ENCODE measurements around the gene C1GALT1C1. TPM values are rescaled to one million over a fixed set of nuclear protein-coding genes. Genes with fewer than 3 reads are reported as not detected.

C1GALT1C1 gene
- total RNA-seq, 1 donor from 2014 or later, result 16.8 TPM

DNA sequence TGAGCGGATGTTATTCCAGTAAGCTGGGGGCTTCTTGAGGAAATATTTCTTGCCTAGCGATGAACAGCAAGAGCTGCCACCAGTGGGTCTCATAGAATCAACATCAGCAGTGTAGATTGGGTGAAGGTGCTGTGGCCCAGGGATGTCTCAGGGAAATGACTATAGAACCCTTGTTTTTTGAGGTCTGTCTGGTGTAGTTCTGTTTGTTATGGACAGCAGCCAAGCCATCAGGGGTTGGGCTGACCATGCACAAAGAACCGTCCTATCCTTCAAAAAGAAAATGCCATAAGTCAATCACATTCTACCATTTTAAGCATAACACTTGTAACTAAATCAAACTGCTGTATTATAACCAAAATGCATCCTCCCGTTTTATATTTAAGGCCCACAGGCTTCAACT lies 17.3 kb upstream of the C1GALT1C1 start:
- Histone ChIP-seq H3K4me3 (ENCODE audit: low read depth, low read length) (no peak overlapping the region), H3K27me3 (ENCODE audit: control insufficient read depth, insufficient read depth, low read length) (no peaks in the 10 kb centered on the region), H3K36me3 (ENCODE audit: control insufficient read depth, insufficient read depth, low read length) (no peaks in the 10 kb centered on the region)
- FAIRE-seq (no peak), DNase-seq (ENCODE audit: low read depth) (no peak)
- TF ChIP-seq, protein P1, sequence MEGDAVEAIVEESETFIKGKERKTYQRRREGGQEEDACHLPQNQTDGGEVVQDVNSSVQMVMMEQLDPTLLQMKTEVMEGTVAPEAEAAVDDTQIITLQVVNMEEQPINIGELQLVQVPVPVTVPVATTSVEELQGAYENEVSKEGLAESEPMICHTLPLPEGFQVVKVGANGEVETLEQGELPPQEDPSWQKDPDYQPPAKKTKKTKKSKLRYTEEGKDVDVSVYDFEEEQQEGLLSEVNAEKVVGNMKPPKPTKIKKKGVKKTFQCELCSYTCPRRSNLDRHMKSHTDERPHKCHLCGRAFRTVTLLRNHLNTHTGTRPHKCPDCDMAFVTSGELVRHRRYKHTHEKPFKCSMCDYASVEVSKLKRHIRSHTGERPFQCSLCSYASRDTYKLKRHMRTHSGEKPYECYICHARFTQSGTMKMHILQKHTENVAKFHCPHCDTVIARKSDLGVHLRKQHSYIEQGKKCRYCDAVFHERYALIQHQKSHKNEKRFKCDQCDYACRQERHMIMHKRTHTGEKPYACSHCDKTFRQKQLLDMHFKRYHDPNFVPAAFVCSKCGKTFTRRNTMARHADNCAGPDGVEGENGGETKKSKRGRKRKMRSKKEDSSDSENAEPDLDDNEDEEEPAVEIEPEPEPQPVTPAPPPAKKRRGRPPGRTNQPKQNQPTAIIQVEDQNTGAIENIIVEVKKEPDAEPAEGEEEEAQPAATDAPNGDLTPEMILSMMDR (IDR thresholded peaks at IDR 0.05; ENCODE audit: insufficient read depth, low read length, severe bottlenecking), result no peak

DNA sequence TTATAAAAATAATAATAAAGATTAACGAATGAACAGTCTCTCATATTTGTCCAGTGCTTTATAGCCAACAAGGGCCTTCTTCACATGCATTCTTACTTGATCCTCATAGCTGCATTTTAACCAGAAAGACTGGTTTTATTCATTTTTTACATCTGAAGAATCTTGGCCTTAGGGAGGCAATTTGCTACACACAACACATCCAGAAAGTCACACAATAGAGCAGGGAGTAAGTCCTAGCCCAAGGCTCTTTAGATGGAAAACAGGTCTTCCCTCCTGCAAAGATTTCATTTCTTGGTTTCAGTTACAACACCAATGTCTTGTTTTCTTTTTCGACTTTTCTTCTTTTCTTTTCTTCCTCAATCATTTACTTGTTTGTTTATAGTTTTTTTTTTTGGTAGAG lies 13.0 kb upstream of the C1GALT1C1 start:
- H3K36me3 ChIP-seq (ENCODE audit: control insufficient read depth, insufficient read depth, low read length), result no peaks in the 10 kb centered on the region
- DNase-seq (ENCODE audit: low read depth), result no peak
- H3K27me3 ChIP-seq (ENCODE audit: control insufficient read depth, insufficient read depth, low read length), result no peaks in the 10 kb centered on the region
- FAIRE-seq, result no peak
- no peak overlapping the region for H3K4me3 ChIP-seq (ENCODE audit: low read depth, low read length)
- TF ChIP-seq, protein P1 (IDR thresholded peaks at IDR 0.05; ENCODE audit: insufficient read depth, low read length, severe bottlenecking), result no peak

DNA sequence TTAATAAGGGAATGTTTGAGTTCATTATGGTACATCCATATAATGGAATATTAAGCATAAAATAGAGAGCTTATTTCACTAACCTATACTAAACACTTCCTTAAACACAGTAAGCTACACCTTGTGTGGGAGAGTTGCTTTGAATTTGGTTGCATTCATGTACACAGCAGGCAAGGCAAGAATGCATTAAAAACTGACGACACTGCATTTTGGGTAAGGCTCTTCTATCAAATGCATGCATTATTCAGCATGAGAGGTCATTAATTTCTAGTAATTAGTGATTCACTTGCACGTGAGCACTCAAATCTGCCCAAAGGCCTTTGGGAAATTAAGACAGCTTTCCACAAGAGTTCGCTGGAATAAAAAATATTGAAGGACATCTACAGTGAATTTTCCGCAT lies 8.8 kb upstream of the C1GALT1C1 start:
- no peak for FAIRE-seq
- Histone ChIP-seq H3K4me3 (ENCODE audit: low read depth, low read length) (no peak overlapping the region), H3K36me3 (ENCODE audit: control insufficient read depth, insufficient read depth, low read length) (no peaks in the 10 kb centered on the region), H3K27me3 (ENCODE audit: control insufficient read depth, insufficient read depth, low read length) (no peaks in the 10 kb centered on the region)
- TF ChIP-seq, protein P1 (IDR thresholded peaks at IDR 0.05; ENCODE audit: insufficient read depth, low read length, severe bottlenecking), result no peak
- no peak for DNase-seq (ENCODE audit: low read depth)

DNA sequence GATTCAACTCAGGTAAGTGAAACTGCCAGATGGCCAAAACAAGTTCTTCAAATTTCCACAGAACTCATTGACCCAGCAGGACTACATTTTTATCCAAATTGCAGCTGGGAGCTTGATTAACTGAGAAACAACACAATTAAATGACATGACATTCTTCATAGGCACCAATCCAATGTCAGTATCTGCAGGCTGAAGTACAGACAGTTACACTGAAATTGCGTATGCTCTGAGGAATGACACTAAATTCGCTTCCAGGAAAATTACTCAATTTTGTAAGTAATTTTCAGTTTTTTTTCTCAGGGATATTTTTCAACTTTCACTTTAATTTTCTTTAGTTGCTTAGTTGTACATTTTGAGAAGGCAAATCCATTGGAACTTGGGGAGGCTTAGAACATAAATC lies 4.5 kb downstream of the C1GALT1C1 start:
- H3K27me3 ChIP-seq (ENCODE audit: control insufficient read depth, insufficient read depth, low read length), result no peaks in the 10 kb centered on the region
- FAIRE-seq (no peak), DNase-seq (ENCODE audit: low read depth) (no peak)
- H3K4me3 ChIP-seq (ENCODE audit: low read depth, low read length), result no peak overlapping the region
- TF ChIP-seq, protein P1 (IDR thresholded peaks at IDR 0.05; ENCODE audit: insufficient read depth, low read length, severe bottlenecking), result no peak
- no peaks in the 10 kb centered on the region for H3K36me3 ChIP-seq (ENCODE audit: control insufficient read depth, insufficient read depth, low read length)

DNA sequence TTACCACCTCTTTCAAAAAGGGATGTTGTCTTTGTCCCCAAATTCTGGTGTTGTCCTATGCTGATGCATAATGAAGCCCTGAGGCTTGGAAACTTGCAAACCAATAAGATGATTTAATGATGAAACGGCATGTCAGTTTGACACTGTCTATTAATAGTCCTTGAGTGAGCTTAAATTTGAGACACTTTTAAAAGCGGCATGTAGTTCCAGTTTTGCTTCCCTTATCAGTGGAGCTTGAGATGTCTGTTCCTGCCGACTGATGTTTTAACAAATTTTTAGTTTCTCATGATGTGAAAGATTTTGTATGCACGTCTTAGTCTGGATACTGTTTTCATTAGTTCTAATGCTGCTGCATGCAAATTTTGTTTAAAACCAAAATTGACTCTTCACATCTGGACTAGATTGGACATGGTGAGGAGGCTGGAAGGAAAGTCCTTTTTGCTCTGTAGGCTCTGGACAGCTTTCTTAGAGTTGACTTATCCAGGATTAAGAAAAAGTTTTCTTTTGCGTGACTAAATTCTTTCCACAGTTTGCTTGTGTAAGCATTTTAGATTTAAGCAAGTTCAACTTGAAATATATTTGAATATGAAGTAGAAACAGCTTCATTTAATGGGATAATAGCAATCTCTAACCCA lies 11.7 kb downstream of the C1GALT1C1 start:
- no peaks in the 10 kb centered on the region for H3K27me3 ChIP-seq (ENCODE audit: control insufficient read depth, insufficient read depth, low read length)
- FAIRE-seq (no peak), DNase-seq (ENCODE audit: low read depth) (no peak)
- TF ChIP-seq, protein P1 (IDR thresholded peaks at IDR 0.05; ENCODE audit: insufficient read depth, low read length, severe bottlenecking), result no peak
- H3K36me3 ChIP-seq (ENCODE audit: control insufficient read depth, insufficient read depth, low read length), result peaks cover 2% of the 10 kb centered on the region
- H3K4me3 ChIP-seq (ENCODE audit: low read depth, low read length), result no peak overlapping the region

DNA sequence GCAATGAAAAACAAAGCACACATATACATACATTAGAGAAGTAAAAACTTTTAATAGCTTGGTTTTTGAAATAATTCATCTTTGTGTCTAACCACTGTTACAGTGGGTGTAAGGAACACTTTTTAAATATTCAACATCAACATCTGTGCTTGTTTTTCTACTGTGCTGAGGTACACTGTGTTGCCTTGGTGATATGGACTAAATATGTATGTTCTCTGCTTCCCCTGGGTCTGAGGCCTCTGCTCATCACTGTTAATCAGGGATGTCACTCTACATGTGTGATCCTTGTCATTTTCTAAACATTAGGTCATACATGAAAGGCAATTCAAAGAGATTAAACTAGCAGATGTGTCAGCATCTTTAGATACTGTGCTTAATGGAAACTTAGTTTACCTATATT lies 15.0 kb downstream of the C1GALT1C1 start:
- H3K36me3 ChIP-seq (ENCODE audit: control insufficient read depth, insufficient read depth, low read length), result peaks cover 2% of the 10 kb centered on the region
- TF ChIP-seq, protein P1 (IDR thresholded peaks at IDR 0.05; ENCODE audit: insufficient read depth, low read length, severe bottlenecking), result no peak
- no peaks in the 10 kb centered on the region for H3K27me3 ChIP-seq (ENCODE audit: control insufficient read depth, insufficient read depth, low read length)
- FAIRE-seq, result no peak
- H3K4me3 ChIP-seq (ENCODE audit: low read depth, low read length), result no peak overlapping the region
- no peak for DNase-seq (ENCODE audit: low read depth)

All from bronchial epithelial cell (primary cell).